GM19438 (cell line): ENCODE results near the gene NHS.
A peak's percentile ranks its signal among the peaks of the same experiment; 100 is the strongest.

Experiments used
- ATAC-seq: cut with Tn5 transposase; IDR thresholded peaks from one replicate; pipeline ENCODE4 v1.9.1; 2021; ENCODE audit warnings: low read depth; ENCODE audit not compliant: unreplicated experiment

Gene NHS

GRCh38 chrX:17654116-17654515 is 279.1 kb downstream of the NHS start:
- no peak for ATAC-seq

DNA sequence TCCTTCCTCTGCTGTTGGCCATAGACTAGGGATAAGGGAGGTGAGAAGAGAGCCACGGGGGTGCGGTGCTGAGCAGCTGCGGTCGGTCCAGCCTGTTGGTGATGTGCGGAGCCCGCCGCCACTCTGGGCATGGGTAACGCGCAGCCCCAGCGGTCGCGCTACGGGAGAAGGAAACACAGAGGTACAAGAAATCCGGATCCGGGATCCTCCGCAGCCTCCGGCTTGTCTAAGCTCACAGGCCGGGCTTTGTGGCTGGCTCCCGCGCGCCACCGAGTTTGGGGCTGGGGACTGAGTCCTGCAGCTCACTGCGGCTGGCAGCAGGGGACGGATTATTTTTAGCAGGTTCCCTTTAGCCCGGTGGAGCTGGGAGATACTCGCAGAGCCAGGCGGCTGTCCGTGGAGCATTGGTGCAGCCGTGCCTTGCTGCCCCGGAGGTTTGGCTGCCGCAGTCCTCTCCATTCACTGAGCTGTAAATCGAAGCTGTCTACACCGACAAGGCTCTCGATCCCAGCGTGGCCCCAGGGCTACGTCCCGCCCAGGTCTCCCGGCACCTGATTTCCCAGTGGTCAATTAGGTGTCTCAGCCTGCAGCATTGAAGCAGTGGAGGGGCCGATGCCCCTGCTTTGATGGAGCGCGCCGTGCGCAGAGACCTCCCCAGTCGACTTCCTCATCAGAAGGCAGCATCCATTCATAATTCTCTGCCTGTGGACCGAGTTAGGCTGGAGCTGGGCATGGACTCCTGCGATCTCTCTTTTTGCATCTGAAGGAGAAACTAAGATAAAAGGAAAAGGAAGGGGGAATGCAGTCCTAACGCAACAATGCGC is 280.4 kb downstream of the NHS start:
- ATAC-seq, result no peak

DNA sequence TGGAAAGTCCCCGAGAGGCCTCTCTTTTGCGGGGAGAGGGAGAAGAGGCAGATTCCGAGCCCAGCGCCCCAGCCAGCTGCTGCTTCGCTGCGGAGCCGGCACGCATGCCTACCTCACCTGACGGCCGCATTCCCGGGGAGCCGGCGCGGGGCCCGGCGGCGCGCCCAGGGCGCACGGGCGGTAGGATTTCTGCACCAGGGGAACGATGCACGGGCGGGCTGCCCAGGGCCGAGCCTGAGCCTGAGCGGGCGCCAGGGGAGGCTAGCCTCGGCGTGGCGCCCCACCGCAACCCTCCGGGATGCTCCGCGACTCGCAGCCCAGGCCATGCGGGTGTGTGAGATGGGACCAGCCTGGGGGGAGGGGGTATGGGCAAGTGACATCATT is 281.0 kb downstream of the NHS start:
- ATAC-seq, result no peak

DNA sequence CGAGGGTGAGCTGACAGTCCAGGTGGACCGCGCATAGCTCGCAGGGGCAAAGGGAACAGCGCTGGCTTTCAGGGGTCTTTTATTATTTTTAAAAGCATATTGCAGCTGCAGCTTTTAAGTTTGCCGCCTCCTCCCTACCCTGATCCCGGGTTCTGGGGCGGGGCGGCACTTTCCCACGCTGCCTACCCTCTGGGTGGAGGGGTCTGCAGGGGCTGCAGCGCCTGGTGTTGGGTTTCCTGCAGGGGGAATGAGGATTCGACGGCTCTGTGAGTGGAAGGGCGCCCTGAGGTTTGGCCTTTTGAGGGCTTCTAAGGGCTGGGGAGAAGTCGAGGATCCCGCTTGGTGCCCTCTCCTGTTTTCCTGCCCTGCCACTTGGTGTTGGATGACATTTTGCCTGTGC is 281.6 kb downstream of the NHS start:
- ATAC-seq, result no peak

DNA sequence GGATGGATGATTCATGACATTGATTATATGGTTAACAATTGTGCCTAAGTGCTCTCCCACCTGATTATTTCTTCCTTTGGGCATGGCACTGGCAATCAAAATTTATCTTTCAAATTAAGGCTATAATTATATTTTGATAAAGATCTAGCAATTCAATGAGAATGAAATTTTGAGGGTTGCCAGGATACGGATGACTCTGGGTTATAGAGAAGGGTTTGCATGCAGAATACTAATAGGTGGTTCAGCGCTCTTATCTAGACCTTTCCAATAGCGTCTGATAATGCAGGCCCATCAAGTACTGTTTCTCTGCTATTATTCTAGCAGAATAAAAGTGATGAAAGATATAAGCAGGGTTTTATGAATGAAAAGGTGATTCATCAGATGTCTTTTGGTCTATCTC is 287.4 kb downstream of the NHS start:
- no peak for ATAC-seq

GRCh38 chrX:17668929-17669328 is 293.9 kb downstream of the NHS start:
- no peak for ATAC-seq

DNA sequence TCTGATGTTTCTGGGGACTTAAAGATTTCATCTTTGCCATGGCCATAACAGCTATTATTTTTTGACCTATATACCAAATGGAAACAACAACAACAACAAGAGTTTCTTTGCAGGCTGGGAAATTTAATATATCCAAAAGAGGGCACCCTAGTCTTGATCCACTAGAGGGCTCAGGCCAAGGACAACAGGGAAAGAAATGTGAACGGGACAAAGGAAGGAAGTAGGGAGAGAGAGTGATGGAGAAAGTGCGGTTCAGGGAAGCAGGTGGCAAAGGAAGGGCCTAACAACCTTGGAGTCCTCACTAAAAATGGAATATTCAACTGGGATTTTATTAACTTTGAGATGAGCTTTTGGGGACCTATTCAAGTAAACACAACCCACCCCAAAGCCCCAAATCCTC is 294.5 kb downstream of the NHS start:
- no peak for ATAC-seq

GRCh38 chrX:17669891-17670290 is 294.9 kb downstream of the NHS start:
- no peak for ATAC-seq

- no peak for ATAC-seq
Measured at GRCh38 chrX:17670874-17671273, 295.9 kb downstream of the NHS start.

- no peak for ATAC-seq
Measured at GRCh38 chrX:17674601-17675000, 299.6 kb downstream of the NHS start.

GRCh38 chrX:17679261-17679660 is 304.3 kb downstream of the NHS start:
- no peak for ATAC-seq

GRCh38 chrX:17679820-17680219 is 304.8 kb downstream of the NHS start:
- ATAC-seq, result no peak

- ATAC-seq, result no peak
Measured at GRCh38 chrX:17680732-17681413, 305.9 kb downstream of the NHS start.

DNA sequence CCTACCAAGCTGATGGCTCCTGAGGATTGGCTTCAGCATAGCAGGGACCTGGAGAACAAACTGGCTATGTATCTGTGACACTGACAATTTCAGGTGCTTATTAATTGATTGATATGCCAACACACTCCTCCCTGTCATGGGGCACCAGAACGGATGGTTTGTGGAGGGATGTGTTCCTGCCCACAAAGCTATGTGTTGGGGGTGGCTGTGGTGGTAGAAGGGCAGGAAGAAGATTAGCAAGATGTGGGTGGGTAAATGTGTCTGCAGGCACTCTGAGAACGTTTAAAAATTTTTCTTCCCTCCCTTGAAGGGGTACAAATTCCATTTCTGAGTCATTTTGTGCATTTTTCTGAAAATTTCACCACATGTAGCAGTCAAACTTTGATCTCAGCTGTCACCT is 307.3 kb downstream of the NHS start:
- ATAC-seq, result no peak

DNA sequence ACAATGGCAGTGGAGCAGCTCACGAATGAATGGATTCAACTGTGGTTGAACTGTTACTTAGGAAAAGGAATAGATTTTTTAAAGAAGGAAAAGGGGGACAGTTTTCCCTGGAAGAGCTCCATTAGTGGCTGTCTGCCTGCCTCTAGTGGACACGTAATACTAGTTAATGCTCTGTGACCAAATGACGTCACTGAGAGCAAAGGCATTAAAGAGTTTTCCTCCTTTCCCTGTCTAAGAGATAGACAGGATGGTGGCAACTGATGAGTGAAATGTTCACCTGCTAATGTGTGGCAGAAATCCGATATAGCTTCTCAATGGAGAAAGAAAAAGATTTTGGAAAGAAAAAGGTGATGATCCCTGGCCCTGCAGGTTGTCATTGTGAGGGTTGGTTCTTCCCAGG is 310.0 kb downstream of the NHS start:
- no peak for ATAC-seq

- ATAC-seq, result no peak
Measured at GRCh38 chrX:17687648-17688047, 312.6 kb downstream of the NHS start.

- peak; percentile 67 for ATAC-seq
Measured at GRCh38 chrX:17689971-17690409, 315.0 kb downstream of the NHS start.

DNA sequence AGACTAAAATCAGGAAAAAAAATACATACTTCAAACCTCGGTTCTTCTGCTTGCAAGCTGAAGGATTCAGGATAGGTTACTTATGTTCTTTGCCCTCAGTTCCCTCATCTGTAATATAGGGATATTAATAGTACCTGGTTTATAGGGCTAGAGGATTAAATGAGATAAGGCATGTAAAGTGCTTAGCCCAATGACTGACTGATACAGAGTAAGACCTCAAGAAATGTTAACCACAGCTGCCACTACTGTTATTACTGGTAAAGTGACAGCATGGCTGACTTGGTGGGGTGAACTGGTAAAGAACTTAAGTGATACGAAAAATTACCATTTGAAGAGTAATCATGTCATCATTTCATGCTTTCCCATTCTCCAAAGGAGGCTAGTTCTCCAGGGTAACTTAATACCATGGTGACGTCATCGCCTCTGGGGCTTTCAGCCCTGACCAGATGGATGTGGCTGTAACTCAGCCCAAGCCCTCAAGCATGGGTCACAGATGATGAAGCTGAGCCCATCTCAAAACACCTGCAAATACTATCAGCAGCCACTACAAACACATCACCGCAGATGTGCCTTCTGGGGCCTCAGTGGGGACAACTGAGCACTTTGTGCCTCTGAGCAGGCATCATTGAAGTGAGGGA is 317.8 kb downstream of the NHS start:
- no peak for ATAC-seq

GRCh38 chrX:17697191-17697590 is 322.2 kb downstream of the NHS start:
- no peak for ATAC-seq

DNA sequence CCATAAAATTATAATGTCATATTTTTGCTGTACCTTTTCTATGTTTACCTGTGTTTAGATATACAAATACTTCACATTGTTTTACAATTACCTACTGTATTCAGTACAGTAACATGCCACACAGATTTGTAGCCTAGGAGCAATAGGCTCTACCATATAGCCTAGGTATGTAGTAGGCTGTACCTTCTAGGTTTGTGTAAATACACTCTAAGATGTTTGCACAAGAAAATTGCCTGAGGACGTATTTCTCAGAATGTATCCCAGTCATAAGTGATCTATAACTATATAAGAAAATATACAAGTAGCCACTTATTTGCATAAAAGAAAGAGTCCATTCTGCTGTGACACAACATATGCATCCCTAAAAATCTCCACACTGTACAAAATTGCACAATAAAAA is 326.0 kb downstream of the NHS start:
- ATAC-seq, result no peak

DNA sequence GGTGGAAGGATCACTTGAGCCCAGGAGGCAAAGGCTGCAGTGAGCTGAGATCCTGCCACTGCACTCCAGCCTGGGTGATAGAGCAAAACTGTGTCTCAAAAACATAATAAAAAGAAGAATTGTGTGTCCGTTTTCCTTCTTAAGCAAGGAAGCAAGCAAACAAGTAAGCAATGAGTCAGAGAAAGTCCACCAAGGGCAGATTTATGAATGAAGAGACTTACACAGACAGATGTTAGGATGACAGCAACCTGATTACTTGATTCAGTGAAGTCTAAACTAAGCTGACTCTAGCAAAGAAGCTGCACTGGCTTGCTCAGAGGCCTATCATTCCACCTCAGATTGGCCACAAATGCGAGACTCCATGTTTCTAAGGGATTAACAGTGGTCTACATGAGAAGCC is 328.2 kb downstream of the NHS start:
- ATAC-seq, result no peak

GRCh38 chrX:17705211-17705610 is 330.2 kb downstream of the NHS start:
- ATAC-seq, result no peak
